ENCODE results near the gene SYCP2. TPM values are rescaled to one million over a fixed set of nuclear protein-coding genes. Genes with fewer than 3 reads are reported as not detected.

Gene SYCP2
- total RNA-seq, 2 donors from 2014 or later = 4.8 to 10.6 TPM

- no peaks in the 10 kb centered on the region for H3K9me3 ChIP-seq
- intact Hi-C loops (cut with DNase I) = no loop called here
- no peak overlapping the region for H3K27ac ChIP-seq
- WGBS = 82% methylated on average over 2 of the region's 3 CpGs
- no peak overlapping the region for H3K4me3 ChIP-seq
- TF ChIP-seq CTCF (IDR thresholded peaks at IDR 0.05) (no peak), POLR2AphosphoS5 (IDR thresholded peaks at IDR 0.05) (no peak), POLR2A (IDR thresholded peaks at IDR 0.05) (no peak)
- H3K36me3 ChIP-seq = no peaks in the 10 kb centered on the region
- DNase-seq (ENCODE audit: low spot score) = no peak
- H3K4me1 ChIP-seq (replicated peaks) = peaks cover 9% of the 10 kb centered on the region
- no peaks in the 10 kb centered on the region for H3K27me3 ChIP-seq (replicated peaks; ENCODE audit: insufficient read depth)
Observed at GRCh38 chr20:59831916-59832270, 101.5 kb downstream of the SYCP2 start.

DNA sequence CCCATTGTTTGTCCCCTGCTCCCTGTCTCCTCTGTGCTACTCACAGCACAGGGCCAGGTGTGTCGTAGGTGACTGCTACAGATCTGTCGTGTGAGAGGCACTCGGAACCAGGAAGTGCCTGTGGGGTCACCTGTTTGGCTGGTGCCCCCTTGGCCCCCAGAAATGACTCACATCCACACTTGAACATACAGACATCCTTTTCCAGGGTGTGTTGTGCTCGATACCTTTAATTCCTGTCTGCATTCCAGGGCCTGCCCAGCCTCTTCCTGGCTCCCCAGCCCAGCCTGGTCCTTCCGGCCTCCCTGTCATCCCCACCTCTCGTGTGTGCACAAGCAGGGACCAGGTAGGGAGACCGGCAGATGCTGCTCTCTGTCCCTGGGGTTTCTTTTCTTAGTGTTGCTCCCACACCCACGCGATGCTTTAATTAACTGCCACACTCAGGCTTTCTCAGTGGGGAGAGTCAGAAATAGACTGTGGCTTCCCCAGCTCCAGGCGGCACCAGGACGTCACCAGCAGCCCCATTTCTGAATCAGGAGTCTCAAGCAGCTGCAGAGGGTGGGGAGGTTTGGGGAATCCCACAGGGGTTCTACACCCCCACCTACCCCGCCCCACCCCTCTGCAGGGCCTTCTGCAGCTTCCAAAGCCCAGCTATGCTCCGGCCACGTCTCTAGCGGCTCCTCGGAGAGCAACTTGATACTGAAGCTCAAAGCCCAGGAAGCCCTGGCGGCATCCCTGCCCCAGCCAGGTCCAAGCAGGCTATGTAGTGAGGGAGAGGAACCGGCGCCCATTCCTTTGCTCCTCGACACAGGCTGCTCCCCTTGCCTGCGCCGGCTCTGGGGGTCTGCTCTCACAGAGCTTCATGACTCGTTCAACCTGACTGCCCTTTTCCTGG is 102.2 kb downstream of the SYCP2 start:
- Histone ChIP-seq H3K4me1 (replicated peaks) (peaks cover 9% of the 10 kb centered on the region), H3K36me3 (no peaks in the 10 kb centered on the region), H3K4me3 (no peak overlapping the region), H3K27ac (no peak overlapping the region), H3K9me3 (no peaks in the 10 kb centered on the region), H3K27me3 (replicated peaks; ENCODE audit: insufficient read depth) (no peaks in the 10 kb centered on the region)
- DNase-seq (ENCODE audit: low spot score) = no peak
- intact Hi-C loops (cut with DNase I) = no loop called here
- WGBS = 74% methylated on average over 23 of the region's 23 CpGs
- TF ChIP-seq POLR2A (IDR thresholded peaks at IDR 0.05) (no peak), CTCF (IDR thresholded peaks at IDR 0.05) (no peak), POLR2AphosphoS5 (IDR thresholded peaks at IDR 0.05) (no peak)

DNA sequence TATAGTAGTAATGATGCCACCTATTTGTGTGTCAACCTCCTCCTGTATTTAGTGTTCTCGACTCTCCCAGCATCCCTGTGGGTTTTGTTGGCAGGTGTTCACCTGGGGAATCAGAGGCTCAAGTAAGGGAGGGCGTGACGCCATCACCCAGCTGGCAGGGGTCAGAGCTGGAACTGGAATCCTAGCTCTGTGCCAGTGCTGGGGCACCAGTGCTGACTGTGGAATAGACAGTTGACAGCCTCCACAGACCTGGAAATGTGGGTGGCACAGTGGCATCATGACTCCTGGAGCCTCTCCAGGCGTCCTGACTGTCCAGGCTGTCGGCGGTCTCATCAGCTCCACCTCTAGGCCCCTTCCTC is 102.8 kb downstream of the SYCP2 start:
- Histone ChIP-seq H3K27me3 (replicated peaks; ENCODE audit: insufficient read depth) (no peaks in the 10 kb centered on the region), H3K9me3 (no peaks in the 10 kb centered on the region), H3K4me3 (no peak overlapping the region), H3K4me1 (replicated peaks) (peaks cover 4% of the 10 kb centered on the region), H3K36me3 (no peaks in the 10 kb centered on the region), H3K27ac (no peak overlapping the region)
- no peak for DNase-seq (ENCODE audit: low spot score)
- WGBS = 66% methylated on average over 6 of the region's 6 CpGs
- intact Hi-C loops (cut with DNase I) = no loop called here
- TF ChIP-seq CTCF (IDR thresholded peaks at IDR 0.05) (no peak), POLR2AphosphoS5 (IDR thresholded peaks at IDR 0.05) (no peak), POLR2A (IDR thresholded peaks at IDR 0.05) (no peak)

DNA sequence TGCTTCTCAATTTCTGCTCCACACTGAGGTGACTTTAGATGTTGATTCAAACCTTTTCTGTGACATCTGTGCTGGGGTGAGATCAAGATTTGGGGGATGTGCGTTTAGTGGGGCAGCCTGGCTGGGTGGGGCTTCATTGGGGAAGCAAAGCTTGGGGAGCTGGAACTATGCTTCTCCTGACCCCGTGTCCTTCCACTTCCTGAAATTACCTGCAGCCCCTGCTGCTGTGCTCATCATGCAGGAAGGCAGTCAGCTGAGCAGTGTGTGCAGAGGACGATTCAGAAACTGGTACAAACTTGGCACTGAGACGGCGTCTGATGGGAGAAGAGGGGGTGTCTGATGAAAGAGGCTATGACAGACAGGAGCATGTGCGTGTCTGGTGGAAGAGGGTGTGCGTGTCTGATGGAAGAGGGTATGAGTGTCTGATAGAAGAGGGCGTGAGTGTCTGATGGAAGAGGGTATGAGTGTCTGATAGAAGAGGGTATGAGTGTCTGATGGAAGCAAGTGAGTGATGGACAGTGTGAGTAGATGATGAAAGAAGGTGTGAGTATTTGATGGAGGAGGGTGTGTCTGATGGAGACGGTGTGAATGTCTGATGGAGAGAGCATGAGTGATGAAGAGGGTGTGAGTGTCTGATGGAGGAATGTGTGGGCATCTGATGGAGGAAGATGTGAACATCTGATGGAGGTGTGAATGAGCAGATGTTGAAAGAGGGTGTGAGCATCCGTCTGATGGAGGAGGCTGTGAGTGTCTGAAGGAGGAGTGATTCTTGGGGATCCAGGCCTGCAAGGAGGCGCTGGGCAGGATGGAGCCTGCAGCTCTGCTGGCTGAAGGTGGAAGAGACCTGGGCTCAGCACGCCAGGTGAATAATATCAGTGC is 103.4 kb downstream of the SYCP2 start:
- no peaks in the 10 kb centered on the region for H3K9me3 ChIP-seq
- 77% methylated on average over 12 of the region's 12 CpGs for WGBS
- H3K4me3 ChIP-seq = no peak overlapping the region
- TF ChIP-seq CTCF (IDR thresholded peaks at IDR 0.05) = no peak
- TF ChIP-seq POLR2AphosphoS5 (IDR thresholded peaks at IDR 0.05) = no peak
- no peak for TF ChIP-seq POLR2A (IDR thresholded peaks at IDR 0.05)
- no peaks in the 10 kb centered on the region for H3K36me3 ChIP-seq
- intact Hi-C loops (cut with DNase I) = no loop called here
- H3K4me1 ChIP-seq (replicated peaks) = no peaks in the 10 kb centered on the region
- no peak overlapping the region for H3K27ac ChIP-seq
- H3K27me3 ChIP-seq (replicated peaks; ENCODE audit: insufficient read depth) = no peaks in the 10 kb centered on the region
- DNase-seq (ENCODE audit: low spot score) = no peak
